ENCODE data around the gene SRI. TPM values are rescaled to one million over a fixed set of nuclear protein-coding genes. Genes with fewer than 3 reads are reported as not detected.

Gene SRI
- total RNA-seq, 1 donor from 2014 or later = 136 TPM

GRCh38 chr7:88254721-88255424 is 35.0 kb upstream of the SRI start:
- H4K20me1 ChIP-seq (ENCODE audit: low read depth) = no peaks in the 10 kb centered on the region
- Mint-ChIP-seq H3K36me3 (no peaks in the 10 kb centered on the region), H3K27ac (no peak overlapping the region), H3K4me3 (no peak overlapping the region), H3K9me3 (peaks cover 12% of the 10 kb centered on the region), H3K4me1 (no peaks in the 10 kb centered on the region), H3K27me3 (ENCODE audit: insufficient read depth, low read depth) (peaks cover 6% of the 10 kb centered on the region)
- H3K4me1 ChIP-seq = no peaks in the 10 kb centered on the region
- H3K79me2 ChIP-seq (ENCODE audit: low read depth) = no peaks in the 10 kb centered on the region
- no peak overlapping the region for H3K9ac ChIP-seq
- TF ChIP-seq CTCF (IDR thresholded peaks at IDR 0.05) = no peak
- TF ChIP-seq EZH2phosphoT487 (IDR thresholded peaks at IDR 0.05) = no peak
- TF ChIP-seq EZH2 (IDR thresholded peaks at IDR 0.05) = no peak
- H3K27ac ChIP-seq = no peak overlapping the region
- no peak overlapping the region for H2AFZ ChIP-seq (replicated peaks)
- no peaks in the 10 kb centered on the region for H3K9me3 ChIP-seq (ENCODE audit: low read depth)
- H3K4me2 ChIP-seq = no peak overlapping the region
- H3K27me3 ChIP-seq = no peaks in the 10 kb centered on the region
- no peaks in the 10 kb centered on the region for H3F3A ChIP-seq (ENCODE audit: low read depth)
- DNase-seq (ENCODE audit: low spot score) = no peak
- no peak overlapping the region for H3K4me3 ChIP-seq
- peaks cover 4% of the 10 kb centered on the region for H3K36me3 ChIP-seq

GRCh38 chr7:88253640-88254039 is 33.8 kb upstream of the SRI start:
- Histone ChIP-seq H3K9me3 (ENCODE audit: low read depth) (no peaks in the 10 kb centered on the region), H3K4me1 (no peaks in the 10 kb centered on the region), H3K4me3 (no peak overlapping the region), H3K36me3 (peaks cover 4% of the 10 kb centered on the region), H3K79me2 (ENCODE audit: low read depth) (no peaks in the 10 kb centered on the region), H3K27ac (no peak overlapping the region), H3K9ac (no peak overlapping the region), H2AFZ (replicated peaks) (no peak overlapping the region), H3F3A (ENCODE audit: low read depth) (no peaks in the 10 kb centered on the region), H3K27me3 (no peaks in the 10 kb centered on the region), H4K20me1 (ENCODE audit: low read depth) (no peaks in the 10 kb centered on the region), H3K4me2 (no peak overlapping the region)
- Mint-ChIP-seq H3K27me3 (ENCODE audit: insufficient read depth, low read depth) (peaks cover 6% of the 10 kb centered on the region), H3K4me3 (no peak overlapping the region), H3K9me3 (peaks cover 12% of the 10 kb centered on the region), H3K36me3 (no peaks in the 10 kb centered on the region), H3K27ac (no peak overlapping the region), H3K4me1 (no peaks in the 10 kb centered on the region)
- TF ChIP-seq EZH2phosphoT487 (IDR thresholded peaks at IDR 0.05) (no peak), CTCF (IDR thresholded peaks at IDR 0.05) (no peak), EZH2 (IDR thresholded peaks at IDR 0.05) (no peak)
- no peak for DNase-seq (ENCODE audit: low spot score)

GRCh38 chr7:88244258-88244657 is 24.4 kb upstream of the SRI start:
- no peaks in the 10 kb centered on the region for H3K4me1 ChIP-seq
- H3K4me2 ChIP-seq = no peak overlapping the region
- no peaks in the 10 kb centered on the region for H4K20me1 ChIP-seq (ENCODE audit: low read depth)
- H3K27me3 ChIP-seq = no peaks in the 10 kb centered on the region
- no peaks in the 10 kb centered on the region for H3K9me3 ChIP-seq (ENCODE audit: low read depth)
- no peaks in the 10 kb centered on the region for H3F3A ChIP-seq (ENCODE audit: low read depth)
- no peaks in the 10 kb centered on the region for H3K79me2 ChIP-seq (ENCODE audit: low read depth)
- no peak overlapping the region for H3K4me3 ChIP-seq
- TF ChIP-seq EZH2 (IDR thresholded peaks at IDR 0.05) = no peak
- no peak for TF ChIP-seq CTCF (IDR thresholded peaks at IDR 0.05)
- no peak for TF ChIP-seq EZH2phosphoT487 (IDR thresholded peaks at IDR 0.05)
- no peak overlapping the region for H3K27ac Mint-ChIP-seq
- H3K36me3 Mint-ChIP-seq = no peaks in the 10 kb centered on the region
- peaks cover 4% of the 10 kb centered on the region for H3K4me1 Mint-ChIP-seq
- no peak overlapping the region for H3K9ac ChIP-seq
- no peak overlapping the region for H2AFZ ChIP-seq (replicated peaks)
- H3K36me3 ChIP-seq = no peaks in the 10 kb centered on the region
- no peak for DNase-seq (ENCODE audit: low spot score)
- no peaks in the 10 kb centered on the region for H3K9me3 Mint-ChIP-seq
- H3K4me3 Mint-ChIP-seq = no peak overlapping the region
- no peak overlapping the region for H3K27ac ChIP-seq
- H3K27me3 Mint-ChIP-seq (ENCODE audit: insufficient read depth, low read depth) = no peaks in the 10 kb centered on the region
